Thoracic aorta (tissue), 2 donors: ENCODE data around the gene NFYC. TPM values are rescaled to one million over a fixed set of nuclear protein-coding genes. Genes with fewer than 3 reads are reported as not detected.

ENCODE experiments used
- ATAC-seq: fragments of 150-250 bp; one replicate; pipeline ENCODE4 v1.8.0; 2017; ENCODE audit warnings: low read depth; ENCODE audit not compliant: insufficient number of reproducible peaks, low FRiP score
- DNase-seq: peaks from one replicate; pipeline ENCODE4 v3.0.0-alpha.2; 2020; ENCODE audit warnings: low spot score
- H3K27ac ChIP-seq, 2 donors: fragments of 200-600 bp; sonication (generic); 1 replicate in 1 of 2; 2 replicates in 1 of 2; pipeline ENCODE4 v1.5.1; 2016; ENCODE audit warnings: mild to moderate bottlenecking in 2 of 2, moderate library complexity in 2 of 2
- H3K27me3 ChIP-seq: fragments of 200-600 bp; sonication (generic); replicated peaks from 2 replicates; pipeline ENCODE4 v1.6.0; 2016; ENCODE audit warnings: mild to moderate bottlenecking; ENCODE audit not compliant: insufficient read depth
- H3K36me3 ChIP-seq: fragments of 200-600 bp; sonication (generic); one replicate; pipeline ENCODE4 v1.5.1; 2016
- H3K4me1 ChIP-seq, 2 donors: fragments of 200-600 bp; sonication (generic); 1 replicate in 1 of 2; 2 replicates in 1 of 2; pipeline versions ENCODE4 v1.5.1 to v1.6.0; 2016; ENCODE audit warnings: low read depth in 2 of 2, mild to moderate bottlenecking in 1 of 2; ENCODE audit not compliant: control insufficient read depth in 1 of 2
- H3K4me3 ChIP-seq: fragments of 200-600 bp; sonication (generic); 2 replicates; pipeline ENCODE4 v1.5.1; 2016; ENCODE audit warnings: mild to moderate bottlenecking
- H3K9me3 ChIP-seq: fragments of 200-600 bp; sonication (generic); 2 replicates; pipeline ENCODE4 v1.5.1; 2016
- CTCF ChIP-seq: fragments of 200-600 bp; sonication (generic); IDR thresholded peaks from one replicate; pipeline ENCODE4 v1.5.1; 2019; ENCODE audit warnings: antibody characterized with exemption
- total RNA-seq, 2 donors: library from RNA; depleted of rRNA; stranded (reverse); fragments of >200 nt; gene quantifications; one replicate each; pipeline versions ENCODE4 v1.1.0 to v1.2.3, GENCODE V29; 2016

Gene NFYC
- total RNA-seq, 2 donors from 2014 or later = 38.9 to 40.6 TPM

DNA sequence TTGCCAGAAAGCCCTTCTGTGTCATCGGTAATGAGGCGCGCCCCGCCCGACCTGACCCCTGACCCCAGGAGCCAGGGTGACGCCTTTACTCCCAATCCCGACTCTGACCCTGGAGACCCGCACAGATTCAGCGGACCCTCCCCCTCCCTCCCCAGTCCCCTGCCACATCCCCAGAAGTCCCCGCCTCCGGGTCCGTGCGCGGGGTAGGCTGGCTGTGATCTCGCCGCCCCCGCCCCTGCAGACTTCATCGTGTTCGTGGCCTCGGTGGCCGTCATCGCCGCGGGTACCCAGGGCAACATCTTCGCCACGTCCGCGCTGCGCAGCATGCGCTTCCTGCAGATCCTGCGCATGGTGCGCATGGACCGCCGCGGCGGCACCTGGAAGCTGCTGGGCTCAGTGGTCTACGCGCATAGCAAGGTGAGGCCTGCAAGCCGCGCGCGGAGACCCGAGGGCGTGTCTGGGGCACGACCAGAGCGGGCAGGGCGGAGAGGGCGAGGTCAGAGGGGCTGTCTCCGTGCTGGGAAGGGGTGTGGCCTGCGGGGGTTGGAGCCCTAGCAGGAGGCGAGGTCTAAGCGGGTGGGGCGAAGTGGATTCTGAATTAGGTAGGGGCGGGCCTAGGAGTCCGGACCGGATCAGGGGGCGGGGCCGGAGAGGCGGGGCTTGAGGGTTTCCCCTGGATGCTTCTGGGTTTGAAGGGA lies 126.9 kb downstream of the NFYC start:
- Histone ChIP-seq H3K36me3 (no peaks in the 10 kb centered on the region), H3K27ac (no peak overlapping the region), H3K4me3 (peak overlapping the region; percentile 56), H3K9me3 (no peaks in the 10 kb centered on the region), H3K27me3 (no peaks in the 10 kb centered on the region), H3K4me1 (peaks cover 12 to 29% of the 10 kb centered on the region in 2 donors)
- no peak for TF ChIP-seq CTCF
- no peak for DNase-seq
- ATAC-seq = no peak

DNA sequence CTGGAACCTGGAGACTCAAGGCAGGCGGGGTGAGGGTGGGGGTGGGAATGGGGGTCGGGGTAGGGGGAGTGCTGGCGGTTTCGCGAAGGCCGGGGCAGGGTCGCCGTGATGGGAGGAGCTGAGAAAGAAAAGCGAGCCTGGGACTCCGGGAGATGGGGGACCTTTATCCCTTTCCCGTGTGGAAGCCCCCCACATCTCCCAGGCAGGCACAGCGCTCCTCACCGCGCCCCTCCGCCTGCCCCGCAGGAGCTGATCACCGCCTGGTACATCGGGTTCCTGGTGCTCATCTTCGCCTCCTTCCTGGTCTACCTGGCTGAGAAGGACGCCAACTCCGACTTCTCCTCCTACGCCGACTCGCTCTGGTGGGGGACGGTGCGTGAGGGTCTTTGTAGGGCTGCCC lies 127.6 kb downstream of the NFYC start:
- TF ChIP-seq CTCF = no peak
- no peak for DNase-seq
- Histone ChIP-seq H3K9me3 (no peaks in the 10 kb centered on the region), H3K27me3 (no peaks in the 10 kb centered on the region), H3K36me3 (no peaks in the 10 kb centered on the region), H3K27ac (no peak overlapping the region), H3K4me3 (no peak overlapping the region), H3K4me1 (peaks cover 14 to 36% of the 10 kb centered on the region in 2 donors)
- ATAC-seq = no peak

DNA sequence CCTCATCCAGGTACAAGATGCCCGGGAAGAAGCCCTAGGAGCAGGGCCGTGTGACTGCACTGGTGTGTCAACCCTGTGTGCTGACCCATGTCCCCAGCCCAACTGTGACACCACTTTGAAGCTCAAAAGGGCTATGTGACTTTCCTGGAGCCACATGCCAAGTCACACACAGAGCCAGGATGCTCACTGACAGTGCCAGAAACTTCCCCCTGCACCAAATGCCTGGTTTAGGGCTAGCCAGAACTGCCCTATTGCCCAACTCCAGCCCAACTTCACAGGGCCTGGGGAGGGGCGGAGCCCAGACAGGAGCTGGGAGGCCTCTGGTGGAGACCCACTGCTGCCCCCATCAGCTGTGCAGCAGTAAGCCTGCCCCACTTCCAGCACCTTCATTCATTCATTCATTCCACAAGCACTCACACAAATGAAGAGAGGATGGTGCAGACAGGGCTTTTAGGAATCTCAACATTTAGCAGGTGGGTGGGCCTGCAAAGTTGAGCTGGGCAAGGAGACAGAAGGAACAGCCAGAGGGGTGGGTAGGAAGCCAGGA lies 128.8 kb downstream of the NFYC start:
- H3K36me3 ChIP-seq = no peaks in the 10 kb centered on the region
- H3K4me1 ChIP-seq = peaks cover 27 to 48% of the 10 kb centered on the region in 2 donors
- no peak overlapping the region for H3K4me3 ChIP-seq
- TF ChIP-seq CTCF = no peak
- DNase-seq = no peak
- no peaks in the 10 kb centered on the region for H3K27me3 ChIP-seq
- H3K27ac ChIP-seq = peak overlapping the region; percentile 64 to 74
- no peak for ATAC-seq
- no peaks in the 10 kb centered on the region for H3K9me3 ChIP-seq

Other genes with a start within 250 kb of the NFYC start
- gene ZFP69B, start 241.2 kb upstream of the NFYC start, total RNA-seq = under 1 TPM; 0.71 to 0.95 TPM
- gene ZFP69, start 214.4 kb upstream of the NFYC start, total RNA-seq = 1 to 10 TPM; 3.2 to 5.1 TPM
- gene EXO5, start 182.9 kb upstream of the NFYC start, total RNA-seq = 1 to 10 TPM; 2.2 to 2.8 TPM
- gene ZNF684, start 160.1 kb upstream of the NFYC start, total RNA-seq = 10 to 100 TPM in 1 of 2 donors, 1 to 10 TPM in 1; 8.4 to 12.3 TPM
- gene RIMS3, start 26.0 kb upstream of the NFYC start, total RNA-seq = 10 to 100 TPM; 18.1 to 33.7 TPM
- 10 to 100 TPM in 1 of 2 donors, 1 to 10 TPM in 1; 5.7 to 11.5 TPM for gene KCNQ4, start 92.1 kb downstream of the NFYC start, total RNA-seq
- 10 to 100 TPM; 53.5 to 55.9 TPM for gene CITED4, start 170.7 kb downstream of the NFYC start, total RNA-seq